Heart right ventricle (tissue), 16 donors: ENCODE measurements around the gene NPTXR. TPM values are rescaled to one million over a fixed set of nuclear protein-coding genes. Genes with fewer than 3 reads are reported as not detected.

ENCODE experiments used
- ATAC-seq, 8 donors: fragments of 200-7000 bp; cut with Tn5 transposase; one replicate each; pipeline ENCODE4 v1.9.1; 2020; ENCODE audit warnings: mild to moderate bottlenecking in 8 of 8, moderate library complexity in 8 of 8, moderate number of reproducible peaks in 1 of 8
- DNase-seq, 2 donors: peaks; one replicate each; pipeline ENCODE4 v3.0.0-alpha.2; 2020
- H3K27ac ChIP-seq, 10 donors: fragments of 200-600 bp; sonication (generic) in 2 of 10; one replicate each; pipeline versions ENCODE4 v1.5.0 to v1.8.0; 2020 to 2022; ENCODE audit warnings: mild to moderate bottlenecking in 3 of 10
- H3K27me3 ChIP-seq, 7 donors: fragments of 200-600 bp; one replicate each; pipeline ENCODE4 v1.8.0; 2021 to 2022; ENCODE audit warnings: mild to moderate bottlenecking in 2 of 7
- H3K36me3 ChIP-seq, 9 donors: fragments of 200-600 bp; sonication (generic) in 1 of 9; one replicate each; pipeline versions ENCODE4 v1.5.0 to v1.8.0; 2020 to 2022; ENCODE audit warnings: mild to moderate bottlenecking in 2 of 9
- H3K4me1 ChIP-seq, 9 donors: fragments of 200-600 bp; sonication (generic) in 1 of 9; one replicate each; pipeline versions ENCODE4 v1.5.0 to v1.8.0; 2020 to 2022; ENCODE audit warnings: mild to moderate bottlenecking in 4 of 9
- H3K4me3 ChIP-seq, 10 donors: fragments of 200-600 bp; sonication (generic) in 2 of 10; one replicate each; pipeline versions ENCODE4 v1.5.0 to v1.8.0; 2020 to 2022; ENCODE audit warnings: mild to moderate bottlenecking in 7 of 10, moderate library complexity in 2 of 10
- H3K9me3 ChIP-seq, 11 donors: fragments of 200-600 bp in 10 of 11; sonication (generic) in 2 of 11; one replicate each; pipeline versions ENCODE4 v1.5.0 to v1.8.0; 2013 to 2022; ENCODE audit warnings: mild to moderate bottlenecking in 2 of 11, control low read depth in 1 of 11, moderate library complexity in 1 of 11
- WGBS, 2 donors: extraction: QIAGEN DNeasy Blood & Tissue Kit; methylation state at CpG; one replicate each; pipeline ENCODE4 v1.1.7; 2013; ENCODE audit warnings: inconsistent platforms in 1 of 2; 5-methylcytosine and 5-hydroxymethylcytosine counted together
- intact Hi-C, 10 donors: fragments of 100-400 bp; cut with DNase I; formaldehyde crosslinking; loops; one replicate each; pipeline versions ENCODE4 v1.11.1 to v1.14.2; 2022
- polyA plus RNA-seq, 2 donors: library from polyadenylated mRNA; stranded (reverse); fragments of 200-250 nt; gene quantifications; one replicate each; pipeline ENCODE4 v1.2.3, GENCODE V29; 2013
- total RNA-seq, 10 donors: library from RNA; stranded (reverse); fragmentation: NEBNext Ultra II Directional in 3 of 10; extraction: Animal tissue kit (Norgen Biotek cat#: 25700) in 3 of 10; gene quantifications; one replicate each; pipeline versions ENCODE4 v1.2.1 to v1.2.4, GENCODE V29; 2021 to 2023
- TF ChIP-seq, protein P1 (sequence below), 9 donors: fragments of 200-600 bp; sonication (generic) in 2 of 9; IDR thresholded peaks; one replicate each; pipeline versions ENCODE4 v1.5.0 to v1.8.0; 2021 to 2022; ENCODE audit warnings: antibody characterized with exemption in 9 of 9, mild to moderate bottlenecking in 5 of 9, moderate library complexity in 1 of 9
- donor health status: Arrhythmogenic right ventricular cardiomyopathy.
- donor health status: ischemic (EF 13 %, LVEDD 7.1; RV severe dilation, severe dysfunction).
- donor health status: healthy with polysubstance abuse.
- donor health status: DM: no; HTN: yes; CAD: no.
- donor health status: DM: no; HTN: no; CAD: no.
- donor health status: ischemic (EF 25% LVEDD 6.9; RV normal size, moderate dysfunction).
- donor health status: ischemic (EF 25% LVEDD 5.7; RV mildly dilated, moderate dysfunction).
- donor health status: healthy.
- donor health status: DM: yes; HTN: yes; CAD: no.
- donor health status: Ischemic cardiomyopathy.
- donor health status: ischemic (EF 35%, LVEDD 5.7; RV mildly dilated, moderate dysfunction).
- donor health status: nonischemic (EF 11% LVEDD 7.7; RV severe dilation, severe dysfunction).
- donor health status: DM: yes; HTN: yes; CAD: no.
- donor health status: PGD.
- donor health status: ischemic (EF 29% LVEDD 5.4; RV normal size, mild dysfunction).
- donor health status: nonischemic (EF 23%, LVEDD 6.1; RV moderate dilation, normal function).

Gene NPTXR
- total and polyA plus RNA-seq, 12 donors: 8.6 to 32.9 (median 21.4) TPM

DNA sequence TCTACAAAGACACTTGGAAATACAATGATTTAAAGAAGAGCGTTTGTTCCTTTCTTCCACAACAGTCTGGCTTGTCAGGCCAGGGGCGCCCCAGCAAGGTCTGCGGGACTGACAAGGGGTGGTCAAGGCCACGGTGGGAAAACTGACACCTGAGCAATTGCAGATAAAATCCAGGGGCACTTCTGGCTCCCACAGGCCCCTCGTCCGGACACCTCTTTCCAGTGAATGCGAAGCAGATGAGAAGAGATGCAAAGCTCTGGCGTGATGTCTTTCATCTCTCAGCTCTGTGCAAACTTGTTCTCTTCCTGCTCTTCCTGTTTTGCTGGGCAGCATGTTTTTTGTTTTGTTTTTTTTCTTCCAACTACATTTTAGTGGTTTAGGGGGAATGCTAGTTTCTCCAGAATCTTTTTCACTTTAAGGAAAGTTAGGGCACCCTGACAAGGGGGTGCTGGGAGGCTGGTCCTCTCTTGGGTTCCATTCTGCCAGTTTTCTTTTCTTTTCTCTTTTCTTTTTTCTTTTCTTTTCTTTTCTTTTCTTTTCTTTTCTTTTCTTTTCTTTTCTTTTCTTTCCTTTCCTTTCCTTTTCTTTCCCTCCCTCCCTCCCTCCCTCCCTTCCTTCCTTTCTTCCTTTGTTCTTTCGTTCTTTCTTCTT lies 39.3 kb upstream of the NPTXR start:
- Histone ChIP-seq H3K36me3 (no peaks in the 10 kb centered on the region), H3K27me3 (no peaks in the 10 kb centered on the region), H3K9me3 (peaks cover 0 to 4% (median 0%) of the 10 kb centered on the region in 11 donors), H3K4me3 (no peak overlapping the region), H3K4me1 (peaks cover 7 to 27% (median 22%) of the 10 kb centered on the region in 9 donors), H3K27ac (peak overlapping the region in 7 of 10 donors; percentile 16 to 85 (median 82))
- ATAC-seq (no peak), DNase-seq (no peak)
- WGBS, 2 donors: 66% methylated on average over 9 of the region's 9 CpGs
- TF ChIP-seq, protein P1, sequence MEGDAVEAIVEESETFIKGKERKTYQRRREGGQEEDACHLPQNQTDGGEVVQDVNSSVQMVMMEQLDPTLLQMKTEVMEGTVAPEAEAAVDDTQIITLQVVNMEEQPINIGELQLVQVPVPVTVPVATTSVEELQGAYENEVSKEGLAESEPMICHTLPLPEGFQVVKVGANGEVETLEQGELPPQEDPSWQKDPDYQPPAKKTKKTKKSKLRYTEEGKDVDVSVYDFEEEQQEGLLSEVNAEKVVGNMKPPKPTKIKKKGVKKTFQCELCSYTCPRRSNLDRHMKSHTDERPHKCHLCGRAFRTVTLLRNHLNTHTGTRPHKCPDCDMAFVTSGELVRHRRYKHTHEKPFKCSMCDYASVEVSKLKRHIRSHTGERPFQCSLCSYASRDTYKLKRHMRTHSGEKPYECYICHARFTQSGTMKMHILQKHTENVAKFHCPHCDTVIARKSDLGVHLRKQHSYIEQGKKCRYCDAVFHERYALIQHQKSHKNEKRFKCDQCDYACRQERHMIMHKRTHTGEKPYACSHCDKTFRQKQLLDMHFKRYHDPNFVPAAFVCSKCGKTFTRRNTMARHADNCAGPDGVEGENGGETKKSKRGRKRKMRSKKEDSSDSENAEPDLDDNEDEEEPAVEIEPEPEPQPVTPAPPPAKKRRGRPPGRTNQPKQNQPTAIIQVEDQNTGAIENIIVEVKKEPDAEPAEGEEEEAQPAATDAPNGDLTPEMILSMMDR (IDR thresholded peaks at IDR 0.05): no peak
- intact Hi-C loops: loop anchor here in 4 of 10 donors (5.0 kb wide), 1 partner anchor 39 kb away; no protein-coding TSS in a partner anchor

- 40 to 48% methylated on average over 8 of the region's 8 CpGs for WGBS, 2 donors
- Histone ChIP-seq H3K4me3 (no peak overlapping the region), H3K36me3 (no peaks in the 10 kb centered on the region), H3K4me1 (peaks cover 7 to 27% (median 22%) of the 10 kb centered on the region in 9 donors), H3K9me3 (peaks cover 0 to 9% (median 0%) of the 10 kb centered on the region in 11 donors), H3K27ac (peak overlapping the region; percentile 45 to 85 (median 78)), H3K27me3 (no peaks in the 10 kb centered on the region)
- DNase-seq (no peak), ATAC-seq (peak; percentile 29 to 89 (median 64))
- TF ChIP-seq, protein P1 (IDR thresholded peaks at IDR 0.05): no peak
- intact Hi-C loops: loop anchor here in 4 of 10 donors (5.0 kb wide), 1 partner anchor 40 kb away; no protein-coding TSS in a partner anchor
Observed at GRCh38 chr22:38881997-38882879, 38.4 kb upstream of the NPTXR start.

GRCh38 chr22:38881464-38881871 lies 37.6 kb upstream of the NPTXR start:
- H3K27me3 ChIP-seq: no peaks in the 10 kb centered on the region
- H3K9me3 ChIP-seq: peaks cover 0 to 9% (median 0%) of the 10 kb centered on the region in 11 donors
- H3K4me3 ChIP-seq: peak overlapping the region in 1 of 10 donors; percentile 2
- H3K4me1 ChIP-seq: peaks cover 7 to 27% (median 22%) of the 10 kb centered on the region in 9 donors
- H3K36me3 ChIP-seq: no peaks in the 10 kb centered on the region
- TF ChIP-seq, protein P1 (IDR thresholded peaks at IDR 0.05): peak in 1 of 9 donors; percentile 15
- intact Hi-C loops: loop anchor here in 4 of 10 donors (5.0 kb wide), 1 partner anchor 41 kb away; no protein-coding TSS in a partner anchor
- ATAC-seq: peak; percentile 66 to 84 (median 75)
- peak overlapping the region; percentile 45 to 85 (median 78) for H3K27ac ChIP-seq
- no peak for DNase-seq
- WGBS, 2 donors: 7 to 13% methylated on average over 9 of the region's 9 CpGs

DNA sequence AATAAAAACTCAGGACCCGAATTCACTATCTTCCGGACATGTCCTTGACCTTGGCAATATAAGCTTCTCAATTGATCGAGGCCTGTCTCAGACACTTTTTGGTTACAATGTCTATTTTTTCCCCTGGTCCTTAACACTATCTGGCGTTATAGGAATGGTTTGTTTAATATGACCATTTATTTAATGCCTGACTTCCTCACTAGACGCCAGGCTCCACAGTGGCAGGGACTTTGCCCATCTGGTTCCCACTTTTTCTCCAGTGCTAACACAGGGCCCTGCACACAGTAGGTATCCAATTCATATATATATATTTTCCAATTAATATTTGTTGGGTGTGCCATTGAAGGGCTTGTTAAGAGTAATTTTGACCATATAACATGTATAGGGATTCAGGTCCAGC lies 36.1 kb upstream of the NPTXR start:
- ATAC-seq: no peak
- H3K4me3 ChIP-seq: no peak overlapping the region
- no peaks in the 10 kb centered on the region for H3K27me3 ChIP-seq
- no peak for DNase-seq
- no peak overlapping the region for H3K27ac ChIP-seq
- WGBS, 2 donors: 80 to 91% methylated on average over 5 of the region's 5 CpGs
- peaks cover 0 to 9% (median 0%) of the 10 kb centered on the region in 11 donors for H3K9me3 ChIP-seq
- H3K36me3 ChIP-seq: no peaks in the 10 kb centered on the region
- TF ChIP-seq, protein P1 (IDR thresholded peaks at IDR 0.05): no peak
- peaks cover 7 to 27% (median 22%) of the 10 kb centered on the region in 9 donors for H3K4me1 ChIP-seq
- intact Hi-C loops: loop anchor here in 7 of 10 donors (5.0 to 10.0 kb wide), 5 partner anchors 42 to 255 kb away; no protein-coding TSS in a partner anchor
